HFFc6 (cell line): Measurements from ENCODE around the gene WFDC6. TPM values are rescaled to one million over a fixed set of nuclear protein-coding genes. Genes with fewer than 3 reads are reported as not detected.
"Not testable (repeated sequence)": the region's sequence is repeated elsewhere in the genome, so short reads cannot be mapped to it uniquely, and the experiment has no call there.

ENCODE experiments used
- DNase-seq: peaks from one replicate; pipeline ENCODE4 v3.0.0-alpha.2; 2018
- H3K27ac Mint-ChIP-seq: 2 replicates; pipeline ENCODE4 v1.8.0; 2020; ENCODE audit warnings: mild to moderate bottlenecking, mixed read lengths
- H3K27me3 Mint-ChIP-seq: 2 replicates; pipeline ENCODE4 v1.8.0; 2021; ENCODE audit warnings: mild to moderate bottlenecking, moderate library complexity, mixed read lengths; ENCODE audit not compliant: insufficient read depth
- H3K36me3 Mint-ChIP-seq: 2 replicates; pipeline ENCODE4 v1.8.0; 2021; ENCODE audit warnings: low read depth, mixed read lengths
- H3K4me1 Mint-ChIP-seq: 2 replicates; pipeline ENCODE4 v1.8.0; 2020; ENCODE audit warnings: low read depth, mixed read lengths
- H3K4me3 Mint-ChIP-seq: 2 replicates; pipeline ENCODE4 v1.8.0; 2020; ENCODE audit warnings: mild to moderate bottlenecking, moderate library complexity, mixed read lengths
- H3K9me3 Mint-ChIP-seq: 2 replicates; pipeline ENCODE4 v1.8.0; 2020; ENCODE audit warnings: mild to moderate bottlenecking, mixed read lengths
- CTCF ChIP-seq: fragments of 200-600 bp; sonication (generic); IDR thresholded peaks from 2 replicates; pipeline ENCODE4 v1.5.0; 2021; ENCODE audit warnings: antibody characterized with exemption, mild to moderate bottlenecking
- total RNA-seq, 6 experiments: library from RNA; stranded (reverse); fragmentation: NEBNext Ultra II Directional; extraction: Animal tissue kit (Norgen Biotek cat#: 25700); gene quantifications; 2 replicates in 1 of 6; 3 replicates in 5 of 6; pipeline ENCODE4 v1.2.3, GENCODE V29; 2021

WFDC6 gene
- total RNA-seq, 6 experiments from 2014 or later, result not detected

DNA sequence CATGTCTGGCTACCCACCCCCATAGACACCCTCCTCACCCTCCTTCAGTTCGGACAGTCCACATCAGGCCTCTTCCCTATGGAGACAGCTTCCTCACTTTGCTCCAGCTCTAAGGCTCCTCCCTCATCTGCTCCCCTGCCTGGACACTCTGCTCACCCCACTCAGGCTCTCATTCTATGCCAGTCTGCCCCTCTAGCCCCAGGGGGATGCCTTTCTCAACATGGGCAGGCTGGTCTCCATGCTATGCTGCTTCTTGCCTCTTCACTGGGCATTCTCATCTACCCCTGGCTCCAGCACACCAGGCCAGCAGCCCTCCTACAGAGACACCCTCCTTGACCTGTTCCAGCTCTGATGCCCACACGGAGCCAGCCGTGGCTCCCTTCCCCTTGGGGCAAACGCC, 39.9 kb upstream of the WFDC6 start, which contains the start of gene WFDC8:
WFDC8 (minus strand) TSS at position 101 of the 400 bp plus-strand sequence; CDS start at position 64, 37 bp downstream.
- TF ChIP-seq CTCF, result no peak
- Mint-ChIP-seq H3K27me3 (peaks cover 16% of the 10 kb centered on the region), H3K36me3 (no peaks in the 10 kb centered on the region), H3K4me3 (no peak within 1 kb of the TSS), H3K27ac (no peak within 1 kb of the TSS), H3K4me1 (no peaks in the 10 kb centered on the region), H3K9me3 (no peaks in the 10 kb centered on the region)
- no peak for DNase-seq

- Mint-ChIP-seq H3K36me3 (no peaks in the 10 kb centered on the region), H3K4me3 (no peak overlapping the region), H3K27me3 (peaks cover 13% of the 10 kb centered on the region), H3K9me3 (no peaks in the 10 kb centered on the region), H3K27ac (no peak overlapping the region), H3K4me1 (no peaks in the 10 kb centered on the region)
- no peak for DNase-seq
- no peak for TF ChIP-seq CTCF
These were observed 38.9 kb upstream of the WFDC6 start for GRCh38 chr20:45578231-45578630.

DNA sequence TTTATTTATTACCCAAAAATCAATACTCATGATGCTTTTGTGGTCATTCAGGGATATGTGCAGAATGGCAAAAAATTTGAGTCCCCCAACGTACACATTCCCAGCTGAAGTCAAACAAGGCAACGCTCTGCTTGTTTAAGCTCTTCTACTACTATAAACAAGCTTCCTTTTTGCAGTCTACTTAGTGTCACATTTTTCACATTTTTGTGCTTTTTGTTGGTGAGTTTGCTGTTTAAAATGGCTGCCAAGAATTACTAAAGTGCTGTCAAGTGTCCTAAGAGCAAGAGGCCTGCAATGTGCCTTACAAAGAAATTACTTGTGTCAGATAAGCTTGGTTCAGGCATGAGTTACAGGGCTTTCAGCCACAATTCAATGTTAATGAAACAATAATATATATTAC, 37.7 kb upstream of the WFDC6 start:
- Mint-ChIP-seq H3K36me3 (no peaks in the 10 kb centered on the region), H3K9me3 (no peaks in the 10 kb centered on the region), H3K27ac (no peak overlapping the region), H3K27me3 (peaks cover 13% of the 10 kb centered on the region), H3K4me1 (no peaks in the 10 kb centered on the region), H3K4me3 (no peak overlapping the region)
- DNase-seq, result peak; percentile 33
- TF ChIP-seq CTCF, result no peak

- no peaks in the 10 kb centered on the region for H3K4me1 Mint-ChIP-seq
- no peak for TF ChIP-seq CTCF
- no peaks in the 10 kb centered on the region for H3K36me3 Mint-ChIP-seq
- H3K4me3 Mint-ChIP-seq, result no peak overlapping the region
- no peaks in the 10 kb centered on the region for H3K9me3 Mint-ChIP-seq
- DNase-seq, result no peak
- H3K27ac Mint-ChIP-seq, result no peak overlapping the region
- H3K27me3 Mint-ChIP-seq, result peaks cover 13% of the 10 kb centered on the region
These were observed 36.6 kb upstream of the WFDC6 start for GRCh38 chr20:45575931-45576330.

- H3K9me3 Mint-ChIP-seq, H3K27ac Mint-ChIP-seq, H3K4me1 Mint-ChIP-seq, H3K27me3 Mint-ChIP-seq, DNase-seq, H3K4me3 Mint-ChIP-seq, H3K36me3 Mint-ChIP-seq: not testable (repeated sequence)
These were observed 30.4 kb upstream of the WFDC6 start for GRCh38 chr20:45569650-45570049.

- no peak for TF ChIP-seq CTCF
- no peak for DNase-seq
- Mint-ChIP-seq H3K9me3 (no peaks in the 10 kb centered on the region), H3K36me3 (no peaks in the 10 kb centered on the region), H3K4me3 (no peak overlapping the region), H3K27me3 (peaks cover 4% of the 10 kb centered on the region), H3K27ac (no peak overlapping the region), H3K4me1 (no peaks in the 10 kb centered on the region)
These were observed 25.5 kb upstream of the WFDC6 start for GRCh38 chr20:45564760-45565276.
